Sigmoid colon (tissue), 4 donors: ENCODE data around the gene ZFAND3.

Experiments used
- CTCF ChIP-seq, 4 experiments: fragments of 450-650 bp in 3 of 4; fragments of 200-600 bp in 1 of 4; IDR thresholded peaks; one replicate each; pipeline ENCODE4 v1.5.1; 2016 to 2019; ENCODE audit warnings: antibody characterized with exemption in 4 of 4, mild to moderate bottlenecking in 3 of 4, moderate library complexity in 2 of 4
- EP300 ChIP-seq, 4 donors: sonication (generic); formaldehyde crosslinking; IDR thresholded peaks; one replicate each; pipeline ENCODE4 v1.6.1; 2017; ENCODE audit warnings: antibody characterized with exemption in 4 of 4
- POLR2A ChIP-seq, 2 donors: fragments of 450-650 bp; IDR thresholded peaks; one replicate each; pipeline ENCODE4 v1.6.1; 2016; ENCODE audit warnings: antibody characterized with exemption in 2 of 2, mild to moderate bottlenecking in 2 of 2, moderate library complexity in 2 of 2

- TF ChIP-seq CTCF (IDR thresholded peaks at IDR 0.05) = no peak
- no peak for TF ChIP-seq POLR2A (IDR thresholded peaks at IDR 0.05)
- TF ChIP-seq EP300 (IDR thresholded peaks at IDR 0.05) = no peak
Observed at GRCh38 chr6:37876843-37877242, 57.3 kb downstream of the ZFAND3 start.
